Measurements from ENCODE around the gene PKDCC.

Gene PKDCC

GRCh38 chr2:42047488-42048298 lies at the start of gene PKDCC:
Gene PKDCC (plus strand): TSS chr2:42048021. CDS start chr2:42048200, 179 bp downstream.
- no peak for DNase-seq (ENCODE audit: low read depth, low spot score)

GRCh38 chr2:41998186-41999127 lies 49.4 kb upstream of the PKDCC start:
- no peak for DNase-seq (ENCODE audit: low read depth, low spot score)

DNA sequence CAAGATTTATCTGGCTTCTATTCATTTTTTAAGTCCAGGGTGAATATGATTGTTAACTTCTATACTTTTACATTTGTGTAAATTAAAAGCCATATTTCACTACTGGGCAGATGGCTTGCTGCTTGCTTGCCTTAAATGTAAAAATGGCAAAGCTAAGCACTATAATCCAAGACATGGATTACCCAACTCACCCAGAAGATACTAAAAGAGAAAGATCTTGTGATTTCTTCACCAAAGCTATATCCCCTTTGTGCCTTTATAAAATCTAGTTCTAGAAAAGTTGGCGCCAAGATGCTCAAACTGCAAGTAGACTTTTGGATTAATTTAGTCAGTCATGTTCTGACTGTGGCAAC lies 48.7 kb upstream of the PKDCC start:
- no peak for DNase-seq (ENCODE audit: low read depth, low spot score)

- no peak for DNase-seq (ENCODE audit: low read depth, low spot score)
These were observed 48.1 kb upstream of the PKDCC start for GRCh38 chr2:41999592-42000281.

DNA sequence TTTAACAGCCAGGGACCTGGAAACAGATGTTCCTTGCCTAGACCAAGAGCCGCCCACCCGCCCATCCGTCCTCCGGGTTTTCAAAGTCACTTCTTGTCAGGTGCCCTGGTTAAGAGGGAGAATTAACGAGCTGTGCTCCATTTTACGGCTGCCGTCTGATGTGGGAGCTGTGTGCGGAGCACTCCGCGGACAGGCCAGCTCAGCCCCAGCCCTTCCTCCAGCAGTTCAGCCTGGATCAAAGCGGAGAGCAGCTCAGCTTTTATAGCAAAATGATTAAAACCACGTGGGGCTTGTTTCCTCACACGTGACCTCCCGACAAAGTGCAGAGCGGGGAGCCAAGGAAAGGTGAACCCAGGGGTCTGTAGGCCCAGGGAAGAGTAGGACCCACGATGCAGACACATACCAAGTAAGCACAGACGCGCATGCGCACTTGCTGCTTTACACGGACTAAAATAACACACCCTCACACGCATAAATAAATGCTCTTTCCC lies 46.1 kb upstream of the PKDCC start:
- no peak for DNase-seq (ENCODE audit: low read depth, low spot score)

DNA sequence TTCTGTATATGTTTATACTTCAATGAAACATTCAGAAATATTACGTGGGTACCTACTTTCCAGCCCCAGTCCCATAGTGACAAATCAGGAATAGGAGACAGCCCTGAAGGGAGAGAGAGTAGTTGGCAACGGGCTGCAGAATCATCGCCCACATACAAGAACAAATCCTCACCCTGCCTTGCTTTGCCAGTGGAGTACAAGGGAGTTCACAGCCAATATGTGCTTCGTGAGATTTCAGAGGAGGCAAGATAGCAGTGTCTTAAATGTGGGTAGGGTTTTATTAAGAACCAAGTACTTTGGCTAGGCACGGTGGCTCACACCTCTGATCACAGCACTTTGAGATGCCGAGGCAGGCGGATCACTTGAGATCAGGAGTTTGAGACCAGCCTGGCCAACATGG lies 40.3 kb upstream of the PKDCC start:
- DNase-seq (ENCODE audit: low read depth, low spot score), result no peak

DNA sequence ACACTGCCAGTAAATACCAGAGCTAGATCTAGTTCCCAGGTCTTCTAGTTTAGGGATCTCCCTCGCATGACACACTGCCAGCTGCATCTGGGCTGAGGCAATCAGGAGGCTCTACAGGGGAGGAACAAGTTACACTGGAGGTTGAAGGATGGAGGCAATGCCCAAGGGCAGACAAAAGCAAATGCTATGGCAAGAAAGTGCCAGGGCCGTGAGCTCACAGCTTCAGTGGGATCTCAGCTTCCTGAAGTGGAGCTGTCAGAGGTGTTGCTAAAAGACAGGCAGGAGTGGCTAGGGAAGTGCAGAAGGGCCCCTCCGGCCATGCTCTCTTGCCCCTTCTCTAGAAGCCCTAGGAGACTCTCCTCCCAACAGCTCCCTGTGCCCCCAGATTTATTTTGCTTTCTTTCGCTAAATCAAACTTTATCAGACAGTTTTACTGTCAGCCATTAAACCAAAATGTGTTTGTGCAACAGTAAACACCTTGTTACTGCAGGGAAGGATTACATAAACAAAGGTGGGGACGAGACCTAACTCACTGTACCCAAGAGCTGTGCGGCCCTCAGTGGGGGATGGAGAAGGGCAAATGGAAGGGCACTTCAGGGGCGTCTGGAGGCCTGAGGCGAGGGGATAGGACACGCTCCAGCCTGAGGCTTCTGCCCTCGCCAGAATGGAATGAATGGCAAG lies 39.4 kb upstream of the PKDCC start:
- DNase-seq (ENCODE audit: low read depth, low spot score), result no peak

DNA sequence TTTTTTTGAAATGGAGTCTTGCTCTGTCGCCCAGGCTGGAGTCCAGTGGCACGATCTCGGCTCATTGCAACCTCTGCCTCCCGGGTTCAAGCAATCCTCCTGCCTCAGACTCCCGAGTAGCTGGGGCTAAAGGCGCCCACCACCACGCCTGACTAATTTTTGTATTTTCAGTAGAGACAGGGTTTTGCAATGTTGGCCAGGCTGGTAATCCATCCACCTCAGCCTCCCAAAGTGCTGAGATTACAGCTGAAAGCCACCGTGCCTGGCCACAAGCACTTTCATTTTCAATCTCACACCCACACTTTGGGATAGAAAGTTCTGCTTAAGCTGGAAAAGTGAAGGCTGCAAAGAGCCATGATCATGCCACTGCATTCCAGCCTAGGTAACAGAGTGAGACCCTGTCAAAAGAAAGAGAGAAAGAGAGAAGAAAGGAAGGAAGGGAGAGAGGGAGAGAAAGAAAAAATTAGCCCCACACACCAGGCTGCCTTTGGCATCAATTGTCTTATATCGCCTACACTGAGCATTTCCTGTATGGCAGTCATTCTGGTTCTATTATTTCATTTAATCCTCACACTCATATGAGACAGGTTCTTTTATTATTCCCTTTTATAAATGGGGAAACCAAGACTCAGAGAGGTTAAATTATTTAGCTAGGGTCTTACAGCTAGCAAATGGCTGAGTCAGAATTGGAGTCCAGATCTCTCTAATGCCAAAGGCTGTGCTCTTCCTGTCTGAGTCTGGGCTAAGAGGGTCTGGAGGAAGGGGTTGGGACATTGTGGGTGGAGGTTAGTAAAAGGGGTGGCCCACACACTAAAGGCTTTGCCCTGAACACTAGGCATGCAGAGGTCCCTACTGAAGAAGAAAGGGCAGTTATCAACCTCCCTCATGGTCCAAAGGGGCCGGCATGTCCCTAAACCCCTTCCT lies 37.9 kb upstream of the PKDCC start:
- DNase-seq (ENCODE audit: low read depth, low spot score), result no peak

- no peak for DNase-seq (ENCODE audit: low read depth, low spot score)
These were observed 37.0 kb upstream of the PKDCC start for GRCh38 chr2:42010743-42011298.

DNA sequence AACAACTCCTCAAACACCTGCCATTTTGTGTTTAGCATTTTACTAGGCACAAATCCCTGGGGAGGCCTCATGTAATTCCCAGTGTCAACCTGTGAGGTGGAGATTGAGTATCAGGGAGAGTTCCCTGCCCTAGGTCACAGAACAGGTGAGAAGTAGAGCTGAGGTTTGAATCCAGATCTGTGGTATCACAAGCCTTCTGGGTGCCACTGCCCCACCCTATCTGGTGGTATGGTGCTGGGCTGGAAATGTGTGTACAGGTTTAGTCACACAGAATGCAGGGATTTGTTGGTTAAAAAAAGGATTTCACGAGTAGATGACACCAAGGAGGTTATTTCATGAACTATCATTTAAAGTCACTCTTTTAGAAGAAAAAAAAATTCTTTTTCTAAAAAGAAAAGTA lies 35.7 kb upstream of the PKDCC start:
- no peak for DNase-seq (ENCODE audit: low read depth, low spot score)

DNA sequence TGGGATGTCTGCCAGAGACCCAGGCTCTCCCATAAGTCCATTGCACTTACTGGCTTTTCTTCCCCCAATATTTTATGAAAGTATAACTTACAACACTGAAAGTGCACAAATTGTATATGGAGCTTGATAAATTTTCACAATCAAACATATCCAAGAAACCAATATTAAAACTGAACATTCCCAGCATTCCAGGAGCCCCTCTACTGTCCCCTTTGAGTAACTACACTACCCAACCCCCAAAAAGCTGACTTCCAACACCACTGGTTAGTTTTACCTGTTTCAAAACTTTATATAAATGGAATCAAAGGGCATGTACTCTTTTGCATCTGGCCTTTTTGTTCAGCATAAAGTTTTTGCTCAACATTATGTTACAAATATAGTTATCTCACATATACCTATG lies 35.2 kb upstream of the PKDCC start:
- no peak for DNase-seq (ENCODE audit: low read depth, low spot score)

DNA sequence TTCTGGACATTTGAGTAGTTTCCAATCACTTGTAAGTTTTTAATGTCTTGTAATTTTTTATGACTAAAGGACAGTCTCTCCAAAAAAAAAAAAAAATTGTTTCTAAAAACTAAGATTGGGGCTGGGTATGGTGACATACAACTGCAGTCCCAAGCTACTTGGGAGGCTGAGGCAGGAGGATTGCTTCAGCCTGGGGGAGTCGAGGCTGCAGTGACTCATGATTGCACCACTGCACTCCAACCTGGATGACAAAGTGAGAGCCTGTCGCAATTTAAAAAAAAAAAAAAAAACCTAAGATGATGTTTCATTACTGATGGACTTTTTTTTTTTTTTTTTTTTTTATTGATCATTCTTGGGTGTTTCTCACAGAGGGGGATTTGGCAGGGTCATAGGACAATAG lies 34.4 kb upstream of the PKDCC start:
- DNase-seq (ENCODE audit: low read depth, low spot score), result no peak

DNA sequence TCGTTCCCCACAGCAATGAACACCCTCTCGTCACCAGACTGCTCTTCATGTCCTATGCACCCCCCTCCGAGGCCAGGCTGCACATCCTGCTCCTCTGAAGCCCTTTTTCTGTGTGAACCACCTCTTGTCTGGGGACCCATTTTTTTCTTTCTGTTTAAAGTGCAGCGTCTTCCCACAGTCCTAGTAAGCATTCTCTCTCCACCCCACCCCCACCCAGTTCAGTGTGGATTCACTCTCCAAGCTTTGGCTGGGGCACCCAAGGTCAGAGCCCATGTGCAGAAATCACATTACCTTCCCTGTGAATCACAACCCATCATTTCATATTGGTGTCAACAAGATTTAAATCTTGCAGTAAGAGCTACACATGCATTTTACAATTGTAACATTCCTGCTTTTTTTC lies 26.4 kb upstream of the PKDCC start:
- no peak for DNase-seq (ENCODE audit: low read depth, low spot score)

GRCh38 chr2:42025151-42025582 lies 22.7 kb upstream of the PKDCC start:
- DNase-seq (ENCODE audit: low read depth, low spot score), result peak; percentile 60

GRCh38 chr2:42026272-42026671 lies 21.5 kb upstream of the PKDCC start:
- no peak for DNase-seq (ENCODE audit: low read depth, low spot score)

DNA sequence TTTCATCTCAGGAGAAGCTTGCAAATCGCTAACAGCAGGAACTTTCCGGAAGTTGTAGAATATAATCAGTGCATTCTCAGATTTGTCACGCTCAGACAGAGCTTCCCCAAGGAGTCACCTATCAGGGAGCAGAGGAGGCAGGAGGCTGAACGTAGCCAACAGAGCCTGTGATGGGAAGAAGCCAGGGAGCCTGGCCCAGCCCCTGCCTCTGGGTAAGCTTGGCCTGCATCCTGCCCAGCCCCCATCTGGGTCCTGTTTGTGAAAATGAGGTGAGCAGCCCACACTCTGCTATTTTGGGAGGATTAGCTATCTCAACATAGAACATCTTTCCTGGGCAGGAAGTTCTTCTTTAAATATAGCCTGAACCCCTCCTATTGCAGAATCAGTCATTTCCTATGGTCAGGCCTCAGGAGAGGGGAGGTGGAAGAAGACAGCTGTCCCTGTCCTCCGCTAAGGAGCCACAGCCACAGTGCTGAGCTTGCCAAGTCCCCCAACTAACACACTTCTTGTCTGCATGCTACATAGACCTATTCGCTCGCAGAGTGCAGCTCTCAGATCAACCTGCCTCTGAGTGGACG lies 19.2 kb upstream of the PKDCC start:
- no peak for DNase-seq (ENCODE audit: low read depth, low spot score)

GRCh38 chr2:42029171-42029570 lies 18.6 kb upstream of the PKDCC start:
- DNase-seq (ENCODE audit: low read depth, low spot score), result no peak

- no peak for DNase-seq (ENCODE audit: low read depth, low spot score)
These were observed 18.1 kb upstream of the PKDCC start for GRCh38 chr2:42029639-42030199.

- no peak for DNase-seq (ENCODE audit: low read depth, low spot score)
These were observed 17.5 kb upstream of the PKDCC start for GRCh38 chr2:42030200-42030759.
